HG03457 (cell line): ENCODE data around the gene TP73.
"Not testable (repeated sequence)": the region's sequence is repeated elsewhere in the genome, so short reads cannot be mapped to it uniquely, and the experiment has no call there.

Experiments
- ATAC-seq: cut with Tn5 transposase; IDR thresholded peaks from one replicate; pipeline ENCODE4 v1.9.1; 2021; ENCODE audit warnings: moderate number of reproducible peaks; ENCODE audit not compliant: unreplicated experiment

TP73 gene

GRCh38 chr1:3724416-3725030, 72.2 kb downstream of the TP73 start:
- ATAC-seq, result not testable (repeated sequence)

- ATAC-seq, result no peak
These were observed 73.0 kb downstream of the TP73 start for GRCh38 chr1:3725366-3725765.

GRCh38 chr1:3727042-3727824, 74.9 kb downstream of the TP73 start:
- no peak for ATAC-seq

- ATAC-seq, result no peak
These were observed 75.8 kb downstream of the TP73 start for GRCh38 chr1:3727825-3728776.

GRCh38 chr1:3729594-3730542, 77.6 kb downstream of the TP73 start:
- no peak for ATAC-seq

- ATAC-seq, result no peak
These were observed 78.4 kb downstream of the TP73 start for GRCh38 chr1:3730543-3731247.

- no peak for ATAC-seq
These were observed 79.5 kb downstream of the TP73 start for GRCh38 chr1:3731583-3732433.

- ATAC-seq, result no peak
These were observed 80.2 kb downstream of the TP73 start for GRCh38 chr1:3732434-3733093.

GRCh38 chr1:3733094-3733882, 81.0 kb downstream of the TP73 start:
- no peak for ATAC-seq

GRCh38 chr1:3733883-3734589, 81.7 kb downstream of the TP73 start:
- ATAC-seq, result no peak

GRCh38 chr1:3734602-3735001, 82.3 kb downstream of the TP73 start:
- ATAC-seq, result no peak

GRCh38 chr1:3735027-3735681, 82.8 kb downstream of the TP73 start:
- no peak for ATAC-seq

- ATAC-seq, result no peak
These were observed 83.4 kb downstream of the TP73 start for GRCh38 chr1:3735688-3736087.

GRCh38 chr1:3736131-3736561, 83.8 kb downstream of the TP73 start:
- ATAC-seq, result no peak

- no peak for ATAC-seq
These were observed 84.4 kb downstream of the TP73 start for GRCh38 chr1:3736708-3737107.

- ATAC-seq, result no peak
These were observed 86.6 kb downstream of the TP73 start for GRCh38 chr1:3738943-3739342.
